ENCODE measurements around the gene RARA.

Gene RARA

DNA sequence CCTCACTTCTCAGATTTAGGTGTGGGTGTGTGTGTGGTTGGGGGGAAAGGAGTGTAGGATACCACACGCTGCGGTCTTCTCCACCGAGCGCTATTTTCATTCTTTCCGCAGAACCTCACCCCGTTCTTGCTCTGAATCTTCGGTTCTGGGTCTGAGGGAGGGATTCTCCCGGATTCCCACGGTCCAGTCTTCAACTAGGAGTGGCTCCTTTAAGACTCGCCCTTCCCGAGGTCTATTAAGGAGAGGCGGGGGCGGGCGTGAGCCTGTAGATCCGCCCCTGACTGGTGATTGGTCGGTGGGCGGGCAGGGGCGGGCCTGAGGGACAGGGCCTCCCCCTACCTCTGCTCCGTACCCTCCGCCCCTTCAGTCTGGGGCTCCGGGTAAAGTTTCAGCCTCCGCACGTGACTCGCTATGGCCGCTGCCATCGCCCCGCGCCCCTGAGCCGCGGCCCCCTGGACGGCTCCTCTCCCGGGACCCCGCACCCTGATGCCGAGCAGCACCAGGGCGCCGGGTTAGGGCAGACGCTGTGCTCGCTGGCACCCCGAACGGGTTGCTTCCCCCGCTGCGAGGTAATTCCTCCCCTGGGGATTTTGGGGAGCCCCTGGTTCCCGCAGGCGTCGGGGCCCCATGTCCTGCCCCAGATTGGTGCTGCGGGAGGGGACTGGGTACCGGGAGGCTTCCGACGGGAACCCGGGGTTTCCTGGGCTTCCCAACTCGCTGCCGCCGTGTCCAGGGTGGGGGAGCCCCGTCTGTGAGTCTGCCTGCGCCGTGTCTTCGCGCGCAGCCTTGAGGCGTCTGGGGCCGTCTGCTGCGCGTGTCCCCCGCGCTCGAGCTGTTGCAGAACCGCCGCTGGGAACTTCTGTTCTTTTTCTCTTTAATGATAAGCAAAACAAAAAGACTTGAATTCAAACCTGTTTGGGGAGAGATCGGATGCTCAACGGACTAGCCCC is 9.2 kb downstream of the RARA start:
- peak overlapping the region; percentile 96 for H2BK15ac ChIP-seq (ENCODE audit: low read depth, poor library complexity, severe bottlenecking)
- H3K9ac ChIP-seq (ENCODE audit: low read length): peak overlapping the region; percentile 98
- H3K4me1 ChIP-seq (ENCODE audit: control insufficient read depth, insufficient read depth, low read depth, low read length): peaks cover 82% of the 10 kb centered on the region
- peak overlapping the region; percentile 54 for H2BK5ac ChIP-seq (ENCODE audit: low read depth, low read length, poor library complexity, severe bottlenecking)
- H3K14ac ChIP-seq (ENCODE audit: low read length in 2 of 2): peak overlapping the region in 1 of 2 experiments; percentile 92
- peak overlapping the region; percentile 40 for H2AK5ac ChIP-seq (ENCODE audit: low read length, severe bottlenecking)
- peak overlapping the region; percentile 66 to 93 for H3K4ac ChIP-seq (ENCODE audit: low read depth in 1 of 2, low read length in 2 of 2)
- H3K4me3 ChIP-seq (ENCODE audit: insufficient read depth in 1 of 2, low read depth in 1 of 2, low read length in 2 of 2): peak overlapping the region; percentile 83 to 88
- peak overlapping the region; percentile 19 for H2AFZ ChIP-seq (ENCODE audit: low read depth, low read length)
- no peaks in the 10 kb centered on the region for H3K27me3 ChIP-seq (ENCODE audit: control insufficient read depth in 1 of 2, insufficient read depth in 1 of 2, low read length in 2 of 2)
- H2BK120ac ChIP-seq (ENCODE audit: low read depth, low read length): peak overlapping the region; percentile 99
- H3K18ac ChIP-seq (ENCODE audit: low read depth in 1 of 2, low read length in 2 of 2): peak overlapping the region; percentile 93 to 95
- H3K23ac ChIP-seq (ENCODE audit: low read length in 2 of 2): peak overlapping the region; percentile 46 to 51
- peak overlapping the region; percentile 93 for H3K4me2 ChIP-seq (ENCODE audit: low read length, poor library complexity, severe bottlenecking)
- peak; percentile 99 for DNase-seq
- H4K8ac ChIP-seq (ENCODE audit: low read length): peak overlapping the region; percentile 80
- H3K79me1 ChIP-seq (replicated peaks; ENCODE audit: low read length, poor library complexity, severe bottlenecking): peaks cover 9% of the 10 kb centered on the region
- H3K9me3 ChIP-seq (ENCODE audit: control insufficient read depth, low read length): no peaks in the 10 kb centered on the region
- H2BK12ac ChIP-seq (ENCODE audit: low read length in 2 of 2): peak overlapping the region in 1 of 2 experiments; percentile 80
- H3K27ac ChIP-seq (ENCODE audit: low read length, poor library complexity, severe bottlenecking): peak overlapping the region; percentile 95
- H4K91ac ChIP-seq (ENCODE audit: low read length): peak overlapping the region; percentile 84
- no peaks in the 10 kb centered on the region for H3K36me3 ChIP-seq (ENCODE audit: control insufficient read depth in 1 of 2, insufficient read depth in 2 of 2, low read depth in 1 of 2, low read length in 2 of 2)
- under 1% methylated on average over 55 of the region's 70 CpGs for WGBS

DNA sequence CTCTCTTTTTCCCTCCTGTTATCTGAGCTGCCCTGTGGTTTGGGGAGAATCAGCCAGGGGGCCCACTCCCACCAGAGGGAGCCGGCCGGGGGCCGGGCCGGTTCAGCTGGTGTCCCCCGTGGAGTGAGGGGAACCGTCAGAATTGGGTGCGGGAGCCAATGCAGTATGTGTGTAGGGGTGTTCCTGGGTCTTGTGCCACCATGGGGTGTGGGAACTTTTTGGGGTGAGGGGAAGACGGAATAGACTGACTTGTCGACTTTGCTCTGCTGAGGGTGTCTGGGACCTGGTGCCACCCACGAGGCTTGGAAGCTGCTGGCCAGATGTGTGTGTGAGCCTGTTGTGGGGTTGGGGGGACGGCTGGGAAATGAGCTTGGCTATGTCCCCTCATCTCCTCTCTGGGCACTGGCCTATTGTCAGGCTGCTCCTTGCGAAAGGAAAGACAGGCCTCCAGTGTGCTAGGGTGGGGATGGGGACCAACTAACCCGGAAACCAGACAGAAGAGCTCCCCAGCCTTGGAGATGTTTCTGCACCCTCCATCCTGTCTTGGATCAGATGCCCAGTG is 9.9 kb downstream of the RARA start:
- Histone ChIP-seq H3K14ac (ENCODE audit: low read length in 2 of 2) (peak overlapping the region in 1 of 2 experiments; percentile 8), H2AFZ (ENCODE audit: low read depth, low read length) (no peak overlapping the region), H2AK5ac (ENCODE audit: low read length, severe bottlenecking) (no peak overlapping the region), H3K27me3 (ENCODE audit: control insufficient read depth in 1 of 2, insufficient read depth in 1 of 2, low read length in 2 of 2) (no peaks in the 10 kb centered on the region), H3K23ac (ENCODE audit: low read length in 2 of 2) (no peak overlapping the region), H3K9ac (ENCODE audit: low read length) (peak overlapping the region; percentile 98), H3K18ac (ENCODE audit: low read depth in 1 of 2, low read length in 2 of 2) (peak overlapping the region in 1 of 2 experiments; percentile 86), H2BK12ac (ENCODE audit: low read length in 2 of 2) (peak overlapping the region; percentile 5 to 23), H3K4me3 (ENCODE audit: insufficient read depth in 1 of 2, low read depth in 1 of 2, low read length in 2 of 2) (peak overlapping the region; percentile 83 to 88), H3K4me1 (ENCODE audit: control insufficient read depth, insufficient read depth, low read depth, low read length) (peaks cover 82% of the 10 kb centered on the region), H3K79me1 (replicated peaks; ENCODE audit: low read length, poor library complexity, severe bottlenecking) (peaks cover 9% of the 10 kb centered on the region), H3K4ac (ENCODE audit: low read depth in 1 of 2, low read length in 2 of 2) (peak overlapping the region in 1 of 2 experiments; percentile 58), H3K27ac (ENCODE audit: low read length, poor library complexity, severe bottlenecking) (no peak overlapping the region), H3K4me2 (ENCODE audit: low read length, poor library complexity, severe bottlenecking) (peak overlapping the region; percentile 93), H3K36me3 (ENCODE audit: control insufficient read depth in 1 of 2, insufficient read depth in 2 of 2, low read depth in 1 of 2, low read length in 2 of 2) (no peaks in the 10 kb centered on the region), H4K91ac (ENCODE audit: low read length) (peak overlapping the region; percentile 65), H4K8ac (ENCODE audit: low read length) (peak overlapping the region; percentile 56), H2BK120ac (ENCODE audit: low read depth, low read length) (peak overlapping the region; percentile 77), H2BK15ac (ENCODE audit: low read depth, poor library complexity, severe bottlenecking) (peak overlapping the region; percentile 89), H3K9me3 (ENCODE audit: control insufficient read depth, low read length) (no peaks in the 10 kb centered on the region), H2BK5ac (ENCODE audit: low read depth, low read length, poor library complexity, severe bottlenecking) (no peak overlapping the region)
- WGBS: 8% methylated on average over 12 of the region's 13 CpGs
- DNase-seq: no peak

- DNase-seq: no peak
- Histone ChIP-seq H3K14ac (ENCODE audit: low read length in 2 of 2) (no peak overlapping the region), H3K27me3 (ENCODE audit: control insufficient read depth in 1 of 2, insufficient read depth in 1 of 2, low read length in 2 of 2) (no peaks in the 10 kb centered on the region), H3K23ac (ENCODE audit: low read length in 2 of 2) (peak overlapping the region in 1 of 2 experiments; percentile 57), H2AFZ (ENCODE audit: low read depth, low read length) (no peak overlapping the region), H2BK120ac (ENCODE audit: low read depth, low read length) (peak overlapping the region; percentile 24), H2BK12ac (ENCODE audit: low read length in 2 of 2) (peak overlapping the region; percentile 37 to 42), H2BK15ac (ENCODE audit: low read depth, poor library complexity, severe bottlenecking) (no peak overlapping the region), H3K4ac (ENCODE audit: low read depth in 1 of 2, low read length in 2 of 2) (peak overlapping the region; percentile 4 to 54), H3K36me3 (ENCODE audit: control insufficient read depth in 1 of 2, insufficient read depth in 2 of 2, low read depth in 1 of 2, low read length in 2 of 2) (no peaks in the 10 kb centered on the region), H3K4me1 (ENCODE audit: control insufficient read depth, insufficient read depth, low read depth, low read length) (peaks cover 75% of the 10 kb centered on the region), H3K9ac (ENCODE audit: low read length) (peak overlapping the region; percentile 98), H3K9me3 (ENCODE audit: control insufficient read depth, low read length) (no peaks in the 10 kb centered on the region), H3K27ac (ENCODE audit: low read length, poor library complexity, severe bottlenecking) (no peak overlapping the region), H2BK5ac (ENCODE audit: low read depth, low read length, poor library complexity, severe bottlenecking) (no peak overlapping the region), H2AK5ac (ENCODE audit: low read length, severe bottlenecking) (peak overlapping the region; percentile 33), H3K18ac (ENCODE audit: low read depth in 1 of 2, low read length in 2 of 2) (peak overlapping the region in 1 of 2 experiments; percentile 9), H3K4me2 (ENCODE audit: low read length, poor library complexity, severe bottlenecking) (peak overlapping the region; percentile 48), H4K91ac (ENCODE audit: low read length) (peak overlapping the region; percentile 52), H4K8ac (ENCODE audit: low read length) (no peak overlapping the region), H3K4me3 (ENCODE audit: insufficient read depth in 1 of 2, low read depth in 1 of 2, low read length in 2 of 2) (peak overlapping the region in 1 of 2 experiments; percentile 88), H3K79me1 (replicated peaks; ENCODE audit: low read length, poor library complexity, severe bottlenecking) (peaks cover 12% of the 10 kb centered on the region)
- WGBS: 79% methylated on average over 11 of the region's 11 CpGs
Measured at GRCh38 chr17:40319651-40320540, 10.9 kb downstream of the RARA start.
